Measurements from ENCODE around the gene PIP4K2A. TPM values are rescaled to one million over a fixed set of nuclear protein-coding genes. Genes with fewer than 3 reads are reported as not detected.

Gene PIP4K2A
- total RNA-seq, 1 donor from 2014 or later = 110 TPM

DNA sequence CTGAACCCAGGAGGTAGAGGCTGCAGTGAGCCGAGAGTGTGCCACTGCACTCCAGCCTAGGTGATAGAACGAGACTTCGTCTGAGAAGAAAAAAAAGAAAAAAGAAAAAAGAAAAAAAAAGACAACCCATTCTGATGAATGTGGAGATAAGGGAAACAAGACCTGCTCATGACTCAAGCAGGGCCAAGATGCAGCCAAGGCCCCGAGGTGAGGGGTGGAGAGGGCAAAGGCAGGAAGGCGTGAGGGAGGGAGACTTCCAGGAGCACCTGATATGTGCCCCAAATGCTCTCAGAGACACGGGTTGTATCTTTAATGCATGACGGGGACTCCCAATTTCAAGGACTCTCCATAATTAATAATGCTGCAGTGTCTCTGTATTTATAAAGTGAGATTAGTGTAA lies 134.6 kb downstream of the PIP4K2A start:
- Mint-ChIP-seq H3K9me3 (ENCODE audit: unreplicated experiment) (no peaks in the 10 kb centered on the region), H3K36me3 (ENCODE audit: low read depth, unreplicated experiment) (peaks cover 58% of the 10 kb centered on the region), H3K27ac (ENCODE audit: unreplicated experiment) (no peak overlapping the region), H3K27me3 (ENCODE audit: unreplicated experiment) (peaks cover 4% of the 10 kb centered on the region), H3K4me1 (ENCODE audit: unreplicated experiment) (peaks cover 30% of the 10 kb centered on the region), H3K4me3 (ENCODE audit: unreplicated experiment) (no peak overlapping the region)
- no peak for DNase-seq (ENCODE audit: low spot score)
- TF ChIP-seq, protein P1, sequence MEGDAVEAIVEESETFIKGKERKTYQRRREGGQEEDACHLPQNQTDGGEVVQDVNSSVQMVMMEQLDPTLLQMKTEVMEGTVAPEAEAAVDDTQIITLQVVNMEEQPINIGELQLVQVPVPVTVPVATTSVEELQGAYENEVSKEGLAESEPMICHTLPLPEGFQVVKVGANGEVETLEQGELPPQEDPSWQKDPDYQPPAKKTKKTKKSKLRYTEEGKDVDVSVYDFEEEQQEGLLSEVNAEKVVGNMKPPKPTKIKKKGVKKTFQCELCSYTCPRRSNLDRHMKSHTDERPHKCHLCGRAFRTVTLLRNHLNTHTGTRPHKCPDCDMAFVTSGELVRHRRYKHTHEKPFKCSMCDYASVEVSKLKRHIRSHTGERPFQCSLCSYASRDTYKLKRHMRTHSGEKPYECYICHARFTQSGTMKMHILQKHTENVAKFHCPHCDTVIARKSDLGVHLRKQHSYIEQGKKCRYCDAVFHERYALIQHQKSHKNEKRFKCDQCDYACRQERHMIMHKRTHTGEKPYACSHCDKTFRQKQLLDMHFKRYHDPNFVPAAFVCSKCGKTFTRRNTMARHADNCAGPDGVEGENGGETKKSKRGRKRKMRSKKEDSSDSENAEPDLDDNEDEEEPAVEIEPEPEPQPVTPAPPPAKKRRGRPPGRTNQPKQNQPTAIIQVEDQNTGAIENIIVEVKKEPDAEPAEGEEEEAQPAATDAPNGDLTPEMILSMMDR (IDR thresholded peaks at IDR 0.05; ENCODE audit: unreplicated experiment) = no peak

- peaks cover 12% of the 10 kb centered on the region for H3K4me1 Mint-ChIP-seq (ENCODE audit: unreplicated experiment)
- peak; percentile 26 for DNase-seq (ENCODE audit: low spot score)
- peaks cover 7% of the 10 kb centered on the region for H3K27me3 Mint-ChIP-seq (ENCODE audit: unreplicated experiment)
- no peak overlapping the region for H3K27ac Mint-ChIP-seq (ENCODE audit: unreplicated experiment)
- no peaks in the 10 kb centered on the region for H3K9me3 Mint-ChIP-seq (ENCODE audit: unreplicated experiment)
- TF ChIP-seq, protein P1 (IDR thresholded peaks at IDR 0.05; ENCODE audit: unreplicated experiment) = peak; percentile 48
- no peak overlapping the region for H3K4me3 Mint-ChIP-seq (ENCODE audit: unreplicated experiment)
- peaks cover 55% of the 10 kb centered on the region for H3K36me3 Mint-ChIP-seq (ENCODE audit: low read depth, unreplicated experiment)
Observed at GRCh38 chr10:22573820-22574569, 140.4 kb downstream of the PIP4K2A start.

- Mint-ChIP-seq H3K4me3 (ENCODE audit: unreplicated experiment) (no peak overlapping the region), H3K9me3 (ENCODE audit: unreplicated experiment) (no peaks in the 10 kb centered on the region), H3K27me3 (ENCODE audit: unreplicated experiment) (peaks cover 8% of the 10 kb centered on the region), H3K36me3 (ENCODE audit: low read depth, unreplicated experiment) (peaks cover 50% of the 10 kb centered on the region), H3K27ac (ENCODE audit: unreplicated experiment) (peak overlapping the region; percentile 25), H3K4me1 (ENCODE audit: unreplicated experiment) (peaks cover 35% of the 10 kb centered on the region)
- TF ChIP-seq, protein P1 (IDR thresholded peaks at IDR 0.05; ENCODE audit: unreplicated experiment) = no peak
- DNase-seq (ENCODE audit: low spot score) = no peak
Observed at GRCh38 chr10:22570733-22571430, 143.5 kb downstream of the PIP4K2A start.

DNA sequence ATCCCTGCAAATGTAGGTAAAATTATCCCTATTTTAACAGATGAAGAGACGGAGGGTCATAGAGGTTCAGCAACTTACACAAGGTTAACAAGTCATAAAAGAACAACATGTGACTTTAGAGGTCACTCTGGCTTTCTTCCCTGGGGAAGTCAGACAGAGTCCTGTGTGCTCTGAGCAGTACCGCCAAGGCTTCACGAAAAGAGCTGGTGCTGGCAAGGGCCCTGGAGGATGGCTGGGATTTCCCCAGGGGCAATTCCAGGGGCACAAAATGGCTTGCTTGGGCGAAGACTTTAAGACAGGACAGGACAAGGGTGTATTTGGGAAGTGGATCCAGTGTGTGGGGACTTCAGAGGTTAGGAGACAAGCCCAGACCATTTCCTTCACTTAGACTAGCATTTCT lies 144.1 kb downstream of the PIP4K2A start:
- Mint-ChIP-seq H3K27ac (ENCODE audit: unreplicated experiment) (no peak overlapping the region), H3K4me1 (ENCODE audit: unreplicated experiment) (peaks cover 35% of the 10 kb centered on the region), H3K36me3 (ENCODE audit: low read depth, unreplicated experiment) (peaks cover 47% of the 10 kb centered on the region)

More for the DNA sequence above, 144.1 kb downstream of the PIP4K2A start:
- no peak overlapping the region for H3K4me3 Mint-ChIP-seq (ENCODE audit: unreplicated experiment)
- no peak for DNase-seq (ENCODE audit: low spot score)
- peaks cover 11% of the 10 kb centered on the region for H3K27me3 Mint-ChIP-seq (ENCODE audit: unreplicated experiment)
- no peaks in the 10 kb centered on the region for H3K9me3 Mint-ChIP-seq (ENCODE audit: unreplicated experiment)
- TF ChIP-seq, protein P1 (IDR thresholded peaks at IDR 0.05; ENCODE audit: unreplicated experiment) = no peak

Measured in endothelial cell (in vitro differentiated cells).